Activated CD4-positive, alpha-beta memory T cell treated with anti-CD3 and anti-CD28 coated beads for 36 hours (primary cell): ENCODE results near the gene IGLL1. TPM values are rescaled to one million over a fixed set of nuclear protein-coding genes. Genes with fewer than 3 reads are reported as not detected.
"Not testable (repeated sequence)": the region's sequence is repeated elsewhere in the genome, so short reads cannot be mapped to it uniquely, and the experiment has no call there.

Experiments
- CTCF ChIA-PET: fragments of 350-600 bp; sonication (Branson Sonifier 250); formaldehyde crosslinking; loops from one replicate; lab custom pipeline; 2021; ENCODE audit warnings: antibody characterized with exemption, inconsistent platforms; lab: Charles Lee
- POLR2A ChIA-PET: fragments of 350-600 bp; sonication (Branson Sonifier 250); formaldehyde crosslinking; loops from one replicate; lab custom pipeline; 2021; ENCODE audit warnings: antibody characterized with exemption; lab: Charles Lee
- DNase-seq: peaks from one replicate; pipeline ENCODE4 v3.0.0-alpha.2; 2020
- H3K27ac Mint-ChIP-seq: one replicate; pipeline ENCODE4 v1.8.0; 2021; ENCODE audit warnings: mixed read lengths
- H3K27me3 Mint-ChIP-seq: one replicate; pipeline ENCODE4 v1.8.0; 2021; ENCODE audit warnings: mixed read lengths
- H3K36me3 Mint-ChIP-seq: one replicate; pipeline ENCODE4 v1.8.0; 2021; ENCODE audit warnings: mixed read lengths
- H3K4me1 Mint-ChIP-seq: one replicate; pipeline ENCODE4 v1.8.0; 2021; ENCODE audit warnings: low read depth, mixed read lengths
- H3K4me3 Mint-ChIP-seq: one replicate; pipeline ENCODE4 v1.8.0; 2021; ENCODE audit warnings: mild to moderate bottlenecking, mixed read lengths
- H3K9me3 Mint-ChIP-seq: one replicate; pipeline ENCODE4 v1.8.0; 2021; ENCODE audit warnings: mixed read lengths
- intact Hi-C: fragments of 100-400 bp; cut with micrococcal nuclease; formaldehyde crosslinking; loops from one replicate; pipeline ENCODE4 v1.15.1; 2023
- total RNA-seq, 2 experiments: library from RNA; stranded (reverse); gene quantifications; one replicate each; pipeline ENCODE4 v1.2.3, GENCODE V29; 2021

Gene IGLL1
- total RNA-seq, 2 experiments from 2014 or later = not detected

DNA sequence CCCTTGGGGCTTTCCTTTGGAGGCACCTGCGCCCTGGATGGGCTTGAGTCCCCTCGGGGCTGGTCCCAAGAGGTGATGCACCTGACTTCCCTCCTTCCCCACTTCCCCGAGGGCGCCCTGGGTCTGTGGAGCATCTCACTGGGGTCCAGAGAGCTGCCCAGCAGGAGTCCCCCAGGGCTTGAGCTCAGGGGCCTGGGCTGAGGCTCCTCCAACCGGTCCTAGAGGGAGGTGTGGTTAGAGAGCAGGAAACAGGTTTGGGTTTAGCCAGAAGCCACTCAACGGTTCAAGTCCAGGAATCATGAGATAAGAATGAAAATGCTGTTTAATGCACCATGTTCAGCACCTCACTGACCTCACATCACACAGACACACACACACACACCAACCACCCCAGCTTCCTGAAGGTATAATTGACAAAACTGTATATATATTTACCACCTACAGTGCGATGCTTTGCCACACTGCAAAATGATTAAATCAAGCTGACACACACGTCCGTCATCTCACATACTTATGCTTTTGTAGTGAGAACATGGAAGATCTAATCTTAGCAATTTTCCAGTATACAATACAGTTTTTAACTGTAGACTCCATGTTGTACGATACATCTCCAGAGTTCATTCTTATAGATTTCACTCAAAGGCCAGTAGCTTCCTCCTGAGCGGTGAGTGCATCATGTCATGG lies 628 bp upstream of the IGLL1 start:
- Mint-ChIP-seq H3K4me3 (no peak overlapping the region), H3K27ac (no peak overlapping the region), H3K9me3 (no peaks in the 10 kb centered on the region), H3K4me1 (no peaks in the 10 kb centered on the region), H3K27me3 (peaks cover 36% of the 10 kb centered on the region), H3K36me3 (no peaks in the 10 kb centered on the region)
- ChIA-PET CTCF (interaction anchor here (1.5 kb wide), 1 partner anchor 10 kb away, joined by 4 read pairs; no protein-coding TSS in a partner anchor), POLR2A (no interaction called here)
- intact Hi-C loops = no loop called here
- DNase-seq = no peak

DNA sequence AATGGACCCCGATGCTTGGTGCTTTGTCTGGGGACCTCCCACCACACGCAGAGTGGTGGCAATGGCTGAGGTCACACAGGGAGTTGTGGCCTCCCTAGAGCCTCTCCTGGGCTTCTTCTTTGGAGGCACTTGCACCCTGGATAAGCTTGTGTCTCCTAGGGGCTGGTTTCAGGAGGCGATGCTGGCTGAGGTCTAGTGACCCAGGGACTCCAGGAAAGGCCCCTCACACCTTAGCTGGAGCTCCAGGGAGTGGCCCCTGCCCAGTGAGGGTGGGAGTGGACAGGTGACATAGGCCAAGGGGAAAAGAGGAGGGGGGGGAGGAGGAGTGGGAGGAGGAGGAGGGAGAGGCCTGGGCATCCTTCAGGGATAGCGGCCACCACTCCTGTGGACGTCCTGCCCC lies 810 bp downstream of the IGLL1 start:
- Mint-ChIP-seq H3K27ac (no peak overlapping the region), H3K9me3 (no peaks in the 10 kb centered on the region), H3K4me3 (no peak overlapping the region), H3K36me3 (no peaks in the 10 kb centered on the region), H3K27me3 (peaks cover 37% of the 10 kb centered on the region), H3K4me1 (no peaks in the 10 kb centered on the region)
- intact Hi-C loops = no loop called here
- ChIA-PET POLR2A (no interaction called here), CTCF (interaction anchor here (0.8 kb wide), 1 partner anchor 12 kb away, joined by 3 read pairs; no protein-coding TSS in a partner anchor)
- DNase-seq = no peak

DNA sequence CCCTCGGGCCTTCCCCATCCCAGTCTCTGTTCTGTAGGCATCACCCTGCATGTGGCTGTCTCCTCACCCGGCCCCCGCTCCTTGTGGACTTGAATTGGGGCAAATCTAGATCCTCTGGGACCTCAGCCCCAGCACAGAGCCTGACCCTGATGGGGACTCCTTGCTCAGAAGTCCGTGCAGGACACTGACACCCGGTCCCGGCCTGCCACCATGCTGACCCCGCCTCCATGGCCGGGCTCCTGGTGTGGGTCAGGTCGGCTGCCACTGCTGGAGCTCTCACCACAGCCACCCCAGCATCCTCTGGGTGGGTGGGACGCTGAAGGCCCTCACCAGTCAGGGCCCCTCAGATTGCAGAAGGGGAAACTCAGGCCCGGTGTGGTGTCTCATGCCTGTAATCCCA lies 1.8 kb downstream of the IGLL1 start:
- POLR2A ChIA-PET = no interaction called here
- intact Hi-C loops = no loop called here

DNA sequence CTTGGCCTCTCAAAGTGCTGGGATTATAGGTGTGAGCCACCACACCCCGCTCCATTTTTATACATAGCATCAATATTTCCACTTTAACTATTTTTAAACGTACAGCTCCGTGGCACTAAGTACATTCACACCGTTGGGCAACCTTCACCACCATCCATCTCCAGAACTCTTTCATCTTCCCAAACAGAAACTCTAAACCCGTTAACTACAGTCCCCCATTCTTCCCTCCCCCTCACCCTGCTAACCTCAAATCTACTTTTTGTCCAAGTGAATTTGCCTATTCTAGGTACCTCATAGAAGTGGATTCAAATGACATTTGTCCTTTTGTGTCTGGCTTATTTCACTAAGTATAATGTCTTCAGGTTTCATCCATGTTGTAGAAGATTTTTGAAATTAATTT lies 3.4 kb downstream of the IGLL1 start:
- Mint-ChIP-seq H3K4me3 (no peak overlapping the region), H3K27me3 (peaks cover 32% of the 10 kb centered on the region), H3K4me1 (no peaks in the 10 kb centered on the region), H3K27ac (no peak overlapping the region), H3K36me3 (no peaks in the 10 kb centered on the region), H3K9me3 (no peaks in the 10 kb centered on the region)
- ChIA-PET CTCF (no interaction called here), POLR2A (no interaction called here)
- no peak for DNase-seq
- intact Hi-C loops = no loop called here

More for the DNA sequence above, 1.8 kb downstream of the IGLL1 start:
- no peak for DNase-seq
- Mint-ChIP-seq H3K4me3 (no peak overlapping the region), H3K36me3 (no peaks in the 10 kb centered on the region), H3K27ac (no peak overlapping the region), H3K4me1 (no peaks in the 10 kb centered on the region), H3K27me3 (peaks cover 36% of the 10 kb centered on the region), H3K9me3 (no peaks in the 10 kb centered on the region)
- CTCF ChIA-PET = interaction anchor here (0.7 kb wide), 1 partner anchor 192 kb away, joined by 3 read pairs; no protein-coding TSS in a partner anchor

DNA sequence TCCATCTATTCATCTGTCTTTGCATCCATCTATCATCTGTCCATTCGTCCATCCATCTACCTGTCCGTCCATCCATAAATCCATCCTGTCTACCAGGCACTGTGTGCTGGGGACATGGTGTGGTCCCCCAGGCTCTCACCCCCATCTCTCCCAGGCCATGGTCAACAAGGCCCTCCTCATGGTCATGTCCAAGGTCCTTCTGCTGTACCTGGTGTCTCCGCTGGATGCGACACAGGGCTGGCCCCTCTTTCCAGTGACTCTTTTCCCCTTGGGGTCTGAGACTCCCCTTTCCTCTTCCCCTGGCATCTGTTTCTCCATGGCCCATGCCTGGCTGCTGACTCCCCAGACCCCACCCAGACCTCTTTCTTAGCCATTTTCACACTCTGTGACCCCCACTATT lies 4.5 kb downstream of the IGLL1 start:
- Mint-ChIP-seq H3K4me1 (no peaks in the 10 kb centered on the region), H3K9me3 (no peaks in the 10 kb centered on the region), H3K27ac (no peak overlapping the region), H3K36me3 (no peaks in the 10 kb centered on the region), H3K27me3 (peaks cover 28% of the 10 kb centered on the region), H3K4me3 (no peak overlapping the region)
- DNase-seq = no peak
- intact Hi-C loops = no loop called here
- ChIA-PET CTCF (no interaction called here), POLR2A (no interaction called here)

DNA sequence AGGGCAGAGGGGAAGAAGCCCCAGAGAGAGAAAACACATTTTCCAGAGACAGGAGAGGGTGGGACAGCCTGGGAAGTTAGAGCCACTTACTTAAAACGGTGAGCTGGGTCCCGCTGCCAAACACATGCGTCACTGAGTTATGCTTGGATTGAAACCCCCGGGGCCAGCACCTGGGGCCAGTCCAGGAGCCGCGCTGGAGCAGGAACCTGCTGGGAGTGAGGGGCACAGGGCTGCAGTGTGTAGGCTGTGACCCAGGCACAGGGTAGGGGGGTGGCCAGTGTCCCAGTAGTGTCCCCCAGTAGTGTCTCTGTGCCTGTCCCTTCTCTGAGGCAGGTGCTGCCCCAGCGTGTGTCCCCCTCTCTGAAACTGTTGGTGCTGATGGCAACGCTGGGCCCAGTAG lies 5.2 kb downstream of the IGLL1 start:
- ChIA-PET POLR2A (no interaction called here), CTCF (interaction anchor here (0.6 kb wide), 1 partner anchor 16 kb away, joined by 3 read pairs; no protein-coding TSS in a partner anchor)
- Mint-ChIP-seq H3K36me3 (no peaks in the 10 kb centered on the region), H3K4me3 (no peak overlapping the region), H3K27ac (no peak overlapping the region), H3K9me3 (no peaks in the 10 kb centered on the region), H3K4me1 (no peaks in the 10 kb centered on the region), H3K27me3 (peaks cover 28% of the 10 kb centered on the region)
- DNase-seq = no peak
- intact Hi-C loops = no loop called here

DNA sequence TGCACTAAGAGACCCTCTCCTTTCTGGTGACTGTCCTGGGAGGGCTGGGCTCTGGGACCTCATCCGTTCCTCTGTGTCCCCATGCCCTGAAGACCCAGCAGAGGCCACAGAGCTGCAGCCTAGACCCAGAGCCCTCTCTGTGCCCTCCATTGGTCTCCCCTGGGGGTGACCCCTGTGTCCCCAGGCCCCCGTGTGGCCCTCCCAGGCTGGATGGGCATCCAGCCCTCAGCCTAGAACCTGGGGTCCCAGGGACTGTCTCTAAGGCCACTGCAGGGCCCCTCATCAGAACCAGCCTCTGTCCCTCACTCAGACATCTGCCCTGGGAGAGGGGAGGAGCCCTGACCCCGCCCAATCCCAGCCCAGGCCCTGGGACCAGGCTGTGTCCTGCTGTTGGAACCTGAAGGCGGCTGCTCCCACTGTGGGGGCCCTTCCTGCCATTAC lies 5.7 kb downstream of the IGLL1 start:
- H3K4me1 Mint-ChIP-seq = no peaks in the 10 kb centered on the region
- DNase-seq = no peak
- H3K27me3 Mint-ChIP-seq = peaks cover 28% of the 10 kb centered on the region
- no peak overlapping the region for H3K4me3 Mint-ChIP-seq
- H3K27ac Mint-ChIP-seq = no peak overlapping the region
- no peaks in the 10 kb centered on the region for H3K9me3 Mint-ChIP-seq
- intact Hi-C loops = no loop called here
- H3K36me3 Mint-ChIP-seq = no peaks in the 10 kb centered on the region
- ChIA-PET CTCF (no interaction called here), POLR2A (no interaction called here)

DNA sequence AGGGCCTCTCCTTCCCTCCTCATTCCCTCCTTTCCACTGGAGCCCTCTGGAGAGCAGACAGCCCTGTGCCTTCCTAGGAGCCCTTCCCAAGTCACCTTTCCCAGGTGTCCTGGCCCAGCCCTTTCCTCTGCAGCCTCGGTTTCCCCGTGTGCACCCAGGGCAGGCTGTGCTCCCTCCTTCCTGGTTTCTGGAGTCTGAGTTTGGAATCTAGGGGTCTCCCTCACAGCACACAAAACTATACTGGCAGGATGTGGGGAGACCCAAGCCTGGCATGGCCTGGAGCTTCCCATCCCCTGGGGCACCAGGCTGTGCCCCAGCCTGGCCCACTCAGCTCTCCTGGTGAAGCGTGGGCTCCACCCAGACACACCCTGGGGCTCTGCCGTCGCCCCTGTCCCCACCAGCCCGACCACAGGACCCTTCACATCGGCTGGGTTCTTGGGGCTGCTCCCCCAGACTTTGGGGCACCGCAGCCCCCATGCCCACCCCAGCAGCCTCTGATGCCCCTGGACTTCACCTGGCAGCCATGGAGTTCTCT lies 6.3 kb downstream of the IGLL1 start:
- intact Hi-C loops, H3K9me3 Mint-ChIP-seq, H3K4me1 Mint-ChIP-seq, H3K27ac Mint-ChIP-seq, DNase-seq, H3K4me3 Mint-ChIP-seq, POLR2A ChIA-PET, H3K36me3 Mint-ChIP-seq, CTCF ChIA-PET: not testable (repeated sequence)
- peaks cover 22% of the 10 kb centered on the region for H3K27me3 Mint-ChIP-seq

DNA sequence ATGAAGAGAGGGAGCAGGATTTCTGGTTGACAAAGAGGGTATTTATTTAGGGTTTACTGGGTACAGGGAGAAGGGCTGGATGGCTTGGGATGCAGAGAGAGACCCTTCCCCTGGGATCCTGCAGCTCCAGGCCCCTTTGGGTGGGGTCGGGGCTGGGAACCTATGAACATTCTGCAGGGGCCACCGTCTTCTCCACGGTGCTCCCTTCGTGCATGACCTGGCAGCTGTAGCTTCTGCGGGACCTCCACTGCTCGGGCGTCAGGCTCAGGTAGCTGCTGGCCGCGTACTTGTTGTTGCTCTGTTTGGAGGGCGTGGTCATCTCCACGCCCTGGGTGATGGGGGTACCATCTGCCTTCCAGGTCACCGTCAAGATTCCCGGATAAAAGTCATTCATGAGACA lies 7.0 kb downstream of the IGLL1 start:
- H3K27ac Mint-ChIP-seq, CTCF ChIA-PET, H3K36me3 Mint-ChIP-seq, H3K9me3 Mint-ChIP-seq, POLR2A ChIA-PET, H3K4me3 Mint-ChIP-seq, intact Hi-C loops, DNase-seq, H3K4me1 Mint-ChIP-seq: not testable (repeated sequence)
- peaks cover 19% of the 10 kb centered on the region for H3K27me3 Mint-ChIP-seq

DNA sequence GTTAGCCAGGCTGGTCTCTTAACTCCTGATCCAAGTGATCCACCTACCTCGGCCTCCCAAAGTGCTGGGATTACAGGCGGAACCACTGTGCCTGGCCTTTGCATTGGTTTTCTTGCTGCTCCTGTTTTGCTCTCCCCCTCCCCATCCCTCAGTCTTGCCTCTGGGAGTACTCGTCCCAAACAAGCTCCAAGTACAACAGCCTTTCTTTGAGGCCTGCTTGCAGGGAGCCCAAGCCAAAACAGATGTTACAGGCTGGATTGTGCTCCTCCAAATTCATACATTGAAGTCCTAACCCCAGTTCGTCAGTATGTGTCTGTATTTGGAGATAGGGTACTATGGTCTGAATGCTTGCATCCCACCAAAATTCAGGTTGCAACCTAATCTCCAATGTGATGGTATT lies 8.6 kb downstream of the IGLL1 start:
- Mint-ChIP-seq H3K4me3 (no peak overlapping the region), H3K36me3 (no peaks in the 10 kb centered on the region), H3K9me3 (no peaks in the 10 kb centered on the region), H3K27me3 (peaks cover 21% of the 10 kb centered on the region), H3K4me1 (peaks cover 4% of the 10 kb centered on the region), H3K27ac (no peak overlapping the region)
- intact Hi-C loops = no loop called here
- ChIA-PET POLR2A (no interaction called here), CTCF (interaction anchor here (0.7 kb wide), 1 partner anchor 624 kb away, joined by 3 read pairs; no protein-coding TSS in a partner anchor)
- DNase-seq = no peak

DNA sequence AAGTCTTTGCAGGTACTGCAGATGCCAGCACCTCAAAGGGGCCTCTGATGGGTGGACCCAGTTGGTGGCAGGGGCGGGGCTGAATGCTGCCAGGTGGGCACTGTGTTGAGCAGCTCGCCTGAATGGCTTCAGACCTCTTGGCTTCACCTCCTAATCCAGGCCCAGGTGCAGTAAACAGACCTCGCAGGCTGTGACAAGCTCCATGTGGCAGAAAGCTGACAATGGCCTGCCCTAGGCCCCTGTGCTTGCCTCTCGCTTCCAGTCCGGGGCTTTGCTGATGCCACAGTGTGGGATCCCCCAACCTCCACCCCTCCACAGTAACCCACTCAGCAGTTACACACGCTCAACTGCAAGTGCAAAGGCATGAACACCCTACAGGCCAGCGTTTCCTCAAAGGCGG lies 9.4 kb downstream of the IGLL1 start:
- ChIA-PET CTCF (no interaction called here), POLR2A (interaction anchor here (0.7 kb wide), 1 partner anchor 62 kb away, joined by 3 read pairs; no protein-coding TSS in a partner anchor)
- Mint-ChIP-seq H3K4me3 (no peak overlapping the region), H3K9me3 (no peaks in the 10 kb centered on the region), H3K27ac (no peak overlapping the region), H3K27me3 (peaks cover 17% of the 10 kb centered on the region), H3K4me1 (peaks cover 6% of the 10 kb centered on the region), H3K36me3 (no peaks in the 10 kb centered on the region)
- no peak for DNase-seq
- intact Hi-C loops = no loop called here

DNA sequence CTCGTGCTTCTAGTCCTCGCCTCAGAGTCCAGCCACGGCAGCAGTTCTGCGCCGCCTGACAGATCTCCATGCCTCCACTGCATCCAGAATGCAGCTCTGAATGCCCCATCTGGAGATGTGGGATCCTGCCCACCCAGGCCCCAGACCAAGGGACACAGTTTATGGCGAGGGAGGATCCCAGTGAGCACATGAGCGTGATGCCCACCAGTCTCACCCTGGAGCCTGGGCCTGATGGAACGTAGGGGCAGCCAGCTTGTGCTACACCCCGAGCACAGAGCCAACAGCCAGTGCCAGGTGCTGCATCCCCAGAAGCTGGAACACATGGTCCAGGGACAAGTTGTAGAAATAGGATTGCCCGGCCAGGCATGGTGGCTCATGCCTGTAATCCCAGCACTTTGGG lies 10.4 kb downstream of the IGLL1 start:
- CTCF ChIA-PET = no interaction called here

More for the DNA sequence above, 10.4 kb downstream of the IGLL1 start:
- intact Hi-C loops = no loop called here
- H3K4me1 Mint-ChIP-seq = peaks cover 9% of the 10 kb centered on the region
- H3K9me3 Mint-ChIP-seq = no peaks in the 10 kb centered on the region
- H3K27me3 Mint-ChIP-seq = peaks cover 17% of the 10 kb centered on the region
- H3K4me3 Mint-ChIP-seq = no peak overlapping the region
- H3K36me3 Mint-ChIP-seq = no peaks in the 10 kb centered on the region
- H3K27ac Mint-ChIP-seq = no peak overlapping the region
- POLR2A ChIA-PET = interaction anchor here (0.7 kb wide), 1 partner anchor 63 kb away, joined by 3 read pairs; no protein-coding TSS in a partner anchor
- no peak for DNase-seq
